IMR-90 (cell line): ENCODE measurements around the gene EHMT1.

Source experiments
- BHLHE40 ChIP-seq: fragments of 150-350 bp; IDR thresholded peaks from 2 replicates; pipeline ENCODE4 v1.6.1; 2016; ENCODE audit warnings: mild to moderate bottlenecking, low read depth, low read length
- CEBPB ChIP-seq: IDR thresholded peaks from 2 replicates; pipeline ENCODE4 v1.6.1; 2012; ENCODE audit warnings: low read depth, low read length, improper control_type of control experiment
- CHD1 ChIP-seq: IDR thresholded peaks from 2 replicates; pipeline ENCODE4 v1.6.1; 2012; ENCODE audit warnings: low read depth, low read length, improper control_type of control experiment
- FOS ChIP-seq: fragments of 150-350 bp; IDR thresholded peaks from 2 replicates; pipeline ENCODE4 v1.6.1; 2016; ENCODE audit warnings: low read depth, low read length
- MAZ ChIP-seq: IDR thresholded peaks from 2 replicates; pipeline ENCODE4 v1.6.1; 2012; ENCODE audit warnings: low read depth, mild to moderate bottlenecking, low read length, improper control_type of control experiment, moderate library complexity, borderline replicate concordance
- MXI1 ChIP-seq: IDR thresholded peaks from 2 replicates; pipeline ENCODE4 v1.6.1; 2012; ENCODE audit warnings: low read depth, mild to moderate bottlenecking, low read length, moderate library complexity, borderline replicate concordance
- NFE2L2 ChIP-seq: fragments of 150-350 bp; IDR thresholded peaks from 2 replicates; pipeline ENCODE4 v1.6.1; 2016; ENCODE audit warnings: low read depth, mild to moderate bottlenecking, low read length
- POLR2A ChIP-seq: IDR thresholded peaks from 2 replicates; pipeline ENCODE4 v1.6.1; 2012; ENCODE audit warnings: mild to moderate bottlenecking, low read depth, low read length
- RAD21 ChIP-seq: IDR thresholded peaks from 2 replicates; pipeline ENCODE4 v1.6.1; 2012; ENCODE audit warnings: low read length, improper control_type of control experiment
- RCOR1 ChIP-seq: IDR thresholded peaks from 2 replicates; pipeline ENCODE4 v1.6.1; 2012; ENCODE audit warnings: mild to moderate bottlenecking, low read length, improper control_type of control experiment; ENCODE audit not compliant: insufficient replicate concordance
- RFX5 ChIP-seq: IDR thresholded peaks from 2 replicates; pipeline ENCODE4 v1.8.0; 2012; ENCODE audit warnings: low read depth, mild to moderate bottlenecking, low read length, moderate library complexity
- TF ChIP-seq, protein P1 (sequence below): conservative IDR thresholded peaks from 2 replicates; pipeline ENCODE4 v1.5.1; 2012; ENCODE audit warnings: mild to moderate bottlenecking, low read depth, low read length, improper control_type of control experiment
- TF ChIP-seq, protein P2 (sequence below): fragments of 150-350 bp; IDR thresholded peaks from 2 replicates; pipeline ENCODE4 v1.6.1; 2017; ENCODE audit warnings: mild to moderate bottlenecking, antibody characterized with exemption, low read length, low read depth
- TF ChIP-seq, protein P3 (sequence below): fragments of 150-350 bp; IDR thresholded peaks from 2 replicates; pipeline ENCODE4 v1.6.1; 2016; ENCODE audit warnings: low read depth, mild to moderate bottlenecking, low read length, moderate library complexity, borderline replicate concordance

DNA sequence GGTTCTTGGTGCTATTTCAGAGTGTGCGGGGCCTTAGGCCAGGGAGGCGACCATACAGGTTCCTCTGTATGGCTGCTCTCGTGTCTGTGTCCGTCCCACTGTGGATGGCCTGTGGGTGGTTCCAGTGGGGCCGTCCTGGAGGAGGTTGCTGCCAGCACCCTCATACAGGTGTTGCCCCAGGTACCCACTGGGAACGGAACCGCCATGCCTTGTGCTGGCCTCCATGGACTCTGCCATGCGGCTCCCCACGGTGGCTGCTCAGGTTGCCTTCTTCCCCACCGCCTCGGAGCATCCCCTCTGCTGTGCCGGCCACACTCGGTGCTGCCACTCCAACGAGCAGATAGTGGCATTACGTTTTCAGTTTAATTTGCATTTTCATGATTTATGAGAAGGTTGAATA, 129.5 kb downstream of the EHMT1 start:
- no peak for TF ChIP-seq BHLHE40
- TF ChIP-seq POLR2A: no peak
- TF ChIP-seq, protein P1, sequence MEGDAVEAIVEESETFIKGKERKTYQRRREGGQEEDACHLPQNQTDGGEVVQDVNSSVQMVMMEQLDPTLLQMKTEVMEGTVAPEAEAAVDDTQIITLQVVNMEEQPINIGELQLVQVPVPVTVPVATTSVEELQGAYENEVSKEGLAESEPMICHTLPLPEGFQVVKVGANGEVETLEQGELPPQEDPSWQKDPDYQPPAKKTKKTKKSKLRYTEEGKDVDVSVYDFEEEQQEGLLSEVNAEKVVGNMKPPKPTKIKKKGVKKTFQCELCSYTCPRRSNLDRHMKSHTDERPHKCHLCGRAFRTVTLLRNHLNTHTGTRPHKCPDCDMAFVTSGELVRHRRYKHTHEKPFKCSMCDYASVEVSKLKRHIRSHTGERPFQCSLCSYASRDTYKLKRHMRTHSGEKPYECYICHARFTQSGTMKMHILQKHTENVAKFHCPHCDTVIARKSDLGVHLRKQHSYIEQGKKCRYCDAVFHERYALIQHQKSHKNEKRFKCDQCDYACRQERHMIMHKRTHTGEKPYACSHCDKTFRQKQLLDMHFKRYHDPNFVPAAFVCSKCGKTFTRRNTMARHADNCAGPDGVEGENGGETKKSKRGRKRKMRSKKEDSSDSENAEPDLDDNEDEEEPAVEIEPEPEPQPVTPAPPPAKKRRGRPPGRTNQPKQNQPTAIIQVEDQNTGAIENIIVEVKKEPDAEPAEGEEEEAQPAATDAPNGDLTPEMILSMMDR: no peak
- no peak for TF ChIP-seq MXI1
- TF ChIP-seq NFE2L2: no peak
- TF ChIP-seq RFX5: no peak
- TF ChIP-seq CHD1: no peak
- no peak for TF ChIP-seq RCOR1
- TF ChIP-seq, protein P2, sequence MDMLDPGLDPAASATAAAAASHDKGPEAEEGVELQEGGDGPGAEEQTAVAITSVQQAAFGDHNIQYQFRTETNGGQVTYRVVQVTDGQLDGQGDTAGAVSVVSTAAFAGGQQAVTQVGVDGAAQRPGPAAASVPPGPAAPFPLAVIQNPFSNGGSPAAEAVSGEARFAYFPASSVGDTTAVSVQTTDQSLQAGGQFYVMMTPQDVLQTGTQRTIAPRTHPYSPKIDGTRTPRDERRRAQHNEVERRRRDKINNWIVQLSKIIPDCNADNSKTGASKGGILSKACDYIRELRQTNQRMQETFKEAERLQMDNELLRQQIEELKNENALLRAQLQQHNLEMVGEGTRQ: no peak
- TF ChIP-seq CEBPB: no peak
- TF ChIP-seq RAD21: no peak
- TF ChIP-seq, protein P3, sequence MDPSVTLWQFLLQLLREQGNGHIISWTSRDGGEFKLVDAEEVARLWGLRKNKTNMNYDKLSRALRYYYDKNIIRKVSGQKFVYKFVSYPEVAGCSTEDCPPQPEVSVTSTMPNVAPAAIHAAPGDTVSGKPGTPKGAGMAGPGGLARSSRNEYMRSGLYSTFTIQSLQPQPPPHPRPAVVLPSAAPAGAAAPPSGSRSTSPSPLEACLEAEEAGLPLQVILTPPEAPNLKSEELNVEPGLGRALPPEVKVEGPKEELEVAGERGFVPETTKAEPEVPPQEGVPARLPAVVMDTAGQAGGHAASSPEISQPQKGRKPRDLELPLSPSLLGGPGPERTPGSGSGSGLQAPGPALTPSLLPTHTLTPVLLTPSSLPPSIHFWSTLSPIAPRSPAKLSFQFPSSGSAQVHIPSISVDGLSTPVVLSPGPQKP: no peak
- no peak for TF ChIP-seq MAZ
- no peak for TF ChIP-seq FOS
